GM18873 (cell line): ENCODE results near the gene GAL3ST1.
"Not testable (repeated sequence)": the region's sequence is repeated elsewhere in the genome, so short reads cannot be mapped to it uniquely, and the experiment has no call there.

Experiments used
- ATAC-seq: cut with Tn5 transposase; IDR thresholded peaks from one replicate; pipeline ENCODE4 v1.9.1; 2021; ENCODE audit warnings: mild to moderate bottlenecking, moderate library complexity, moderate number of reproducible peaks; ENCODE audit not compliant: unreplicated experiment, low FRiP score

GAL3ST1 gene

DNA sequence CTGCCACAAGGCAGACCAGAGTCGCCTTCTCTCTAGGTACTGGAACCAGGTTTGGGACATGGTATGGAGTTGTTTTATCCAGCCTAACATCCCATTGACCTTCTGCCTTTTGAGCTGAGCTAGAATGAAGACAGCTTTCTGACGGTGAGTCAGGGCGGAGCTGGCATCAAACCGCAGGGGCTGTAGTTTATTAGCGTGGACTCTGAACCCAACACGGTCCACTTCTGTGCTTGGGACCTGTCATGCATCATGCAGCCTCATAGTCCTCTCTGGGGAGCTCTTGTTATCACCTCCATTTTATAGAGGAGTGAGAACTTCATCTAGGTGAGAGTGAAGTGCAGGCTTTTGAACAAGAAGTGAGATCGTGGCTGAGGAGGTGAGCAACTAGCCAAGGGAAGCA is 8.3 kb downstream of the GAL3ST1 start:
- no peak for ATAC-seq

GRCh38 chr22:30565341-30565740 is 9.1 kb downstream of the GAL3ST1 start:
- no peak for ATAC-seq

GRCh38 chr22:30564761-30565119 is 9.7 kb downstream of the GAL3ST1 start:
- no peak for ATAC-seq

DNA sequence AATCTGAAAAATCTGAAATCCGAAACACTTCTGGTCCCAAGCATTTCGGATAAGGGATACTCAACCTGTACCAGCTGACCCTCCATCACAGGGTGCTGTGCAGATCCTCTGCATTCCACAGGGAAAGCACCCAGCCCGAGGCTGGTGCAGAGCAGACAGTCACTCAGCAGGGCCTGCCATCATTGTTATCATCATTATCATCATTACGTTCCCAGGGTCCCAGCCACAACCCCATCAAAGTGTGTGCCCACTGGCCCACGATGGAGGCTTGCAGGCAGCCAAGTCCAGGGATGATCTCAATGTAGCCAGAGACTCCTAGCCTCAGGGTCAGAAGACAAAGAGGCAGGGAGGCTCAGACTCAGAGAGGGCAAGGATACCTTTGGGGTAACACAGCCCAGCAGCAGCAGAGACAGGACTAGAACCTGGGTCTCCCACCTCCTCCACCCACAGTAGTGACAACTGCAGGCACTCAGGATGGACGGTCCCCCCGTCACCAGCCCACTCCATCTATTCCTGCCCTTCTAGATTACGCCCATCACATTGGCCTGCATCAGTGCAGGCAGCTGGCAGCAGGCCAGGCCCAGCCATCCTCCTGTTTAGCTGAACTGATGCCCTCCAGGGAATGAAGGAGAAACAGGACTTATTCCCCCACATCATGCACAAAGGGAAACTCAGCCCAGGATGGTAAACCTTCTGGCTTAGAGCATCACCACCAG is 10.3 kb downstream of the GAL3ST1 start:
- ATAC-seq: no peak

DNA sequence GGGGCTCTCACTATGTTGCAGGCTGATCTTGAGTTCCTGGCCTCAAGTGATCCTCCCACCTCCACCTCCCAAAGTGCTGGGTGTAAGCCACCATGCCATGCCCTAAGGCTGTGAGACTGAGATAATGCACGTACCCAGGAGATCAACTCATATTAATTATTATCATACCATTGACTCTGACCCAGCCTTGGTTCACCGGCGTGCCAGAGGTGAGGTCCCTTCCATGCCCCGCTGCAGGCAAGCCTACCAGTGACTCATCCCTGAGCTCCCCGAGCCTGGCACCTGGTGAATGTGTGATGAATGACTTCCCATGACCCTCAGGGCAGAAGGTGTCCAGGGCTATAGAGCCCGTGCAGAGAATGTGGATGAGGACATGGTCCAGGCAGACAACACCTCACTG is 12.1 kb downstream of the GAL3ST1 start:
- ATAC-seq: no peak

GRCh38 chr22:30561402-30562189 is 12.9 kb downstream of the GAL3ST1 start:
- no peak for ATAC-seq

DNA sequence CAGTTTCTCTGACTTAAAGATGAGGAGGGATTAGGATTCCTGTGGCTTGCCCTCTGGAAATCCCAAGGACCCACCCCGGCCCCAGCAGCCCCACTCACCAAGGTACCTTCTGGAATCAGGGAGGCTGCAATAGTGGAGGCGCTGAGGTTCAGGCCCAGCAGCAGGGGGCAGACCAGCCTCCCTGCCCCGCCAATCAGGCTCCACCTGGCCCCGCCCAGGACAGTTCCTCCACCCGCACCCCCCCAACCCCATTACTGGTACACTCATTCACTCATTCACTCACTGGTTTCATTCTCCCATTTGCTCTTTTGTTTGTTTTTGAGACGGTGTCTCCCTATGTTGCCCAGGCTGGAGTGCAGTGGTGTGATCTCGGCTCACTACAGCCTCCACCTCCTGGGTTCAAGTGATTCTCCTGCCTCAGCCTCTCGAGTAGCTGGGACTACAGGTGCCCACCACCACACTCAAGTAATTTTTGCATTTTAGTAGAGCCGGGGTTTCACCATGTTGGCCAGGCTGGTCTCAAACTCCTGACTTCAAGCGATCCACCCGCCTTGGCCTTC is 13.7 kb downstream of the GAL3ST1 start:
- not testable (repeated sequence) for ATAC-seq

DNA sequence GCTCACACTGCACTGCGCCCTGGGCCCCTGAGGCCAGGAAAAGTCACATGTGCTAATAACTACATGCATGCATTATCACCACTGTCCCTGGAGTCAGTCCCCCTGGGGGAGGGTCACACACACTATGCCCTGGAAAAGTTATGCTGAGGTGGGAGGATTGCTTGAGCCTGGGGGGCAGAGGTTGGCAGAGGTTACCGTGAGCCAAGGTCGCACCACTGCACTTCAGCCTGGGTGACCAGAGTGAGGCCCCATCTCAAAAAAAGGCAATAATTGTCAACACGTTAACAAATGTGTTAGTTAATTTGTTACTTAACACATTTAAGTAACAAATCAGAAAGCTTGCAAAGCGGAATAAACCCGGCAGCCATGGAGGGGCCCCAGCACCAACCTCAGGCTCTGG is 14.6 kb downstream of the GAL3ST1 start:
- no peak for ATAC-seq

DNA sequence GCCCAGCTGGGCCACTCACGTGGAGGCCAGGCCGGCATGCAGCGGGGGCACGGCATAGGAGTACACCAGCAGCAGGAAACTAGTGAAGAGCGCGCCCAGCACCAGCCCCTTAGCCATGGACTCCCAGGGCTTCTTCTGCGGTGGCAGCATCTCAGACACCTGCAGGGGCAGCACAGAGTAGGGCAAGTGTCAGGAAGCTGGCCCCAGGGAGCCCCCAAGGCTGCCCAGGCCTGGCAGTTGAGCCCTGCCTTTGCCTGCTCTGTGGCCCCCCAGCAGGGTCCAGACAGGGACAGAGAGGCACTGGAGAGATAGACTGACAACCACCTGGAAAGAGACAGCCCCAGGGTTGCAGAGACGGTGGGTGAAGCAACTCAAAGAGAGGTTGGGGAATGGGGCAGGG is 17.2 kb downstream of the GAL3ST1 start:
- no peak for ATAC-seq

DNA sequence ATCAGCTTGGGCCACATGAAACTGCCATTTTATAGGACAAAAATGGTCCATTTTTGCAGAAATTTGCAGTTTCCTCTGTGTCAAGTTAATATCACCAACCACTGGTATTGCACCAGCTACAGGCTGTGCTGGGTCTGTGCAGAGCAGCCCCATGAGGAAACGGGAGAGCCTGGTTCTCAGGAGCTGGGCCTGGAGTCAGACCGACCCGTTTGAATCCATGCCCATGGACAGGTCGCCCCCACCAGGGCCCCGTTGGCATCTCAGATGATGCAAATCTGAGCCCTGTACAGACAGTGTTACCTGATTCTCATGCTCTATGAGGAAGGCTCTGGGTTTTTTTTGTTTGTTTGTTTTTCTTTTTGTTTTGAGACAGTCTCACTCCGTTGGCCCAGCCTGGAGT is 18.1 kb downstream of the GAL3ST1 start:
- ATAC-seq: no peak

DNA sequence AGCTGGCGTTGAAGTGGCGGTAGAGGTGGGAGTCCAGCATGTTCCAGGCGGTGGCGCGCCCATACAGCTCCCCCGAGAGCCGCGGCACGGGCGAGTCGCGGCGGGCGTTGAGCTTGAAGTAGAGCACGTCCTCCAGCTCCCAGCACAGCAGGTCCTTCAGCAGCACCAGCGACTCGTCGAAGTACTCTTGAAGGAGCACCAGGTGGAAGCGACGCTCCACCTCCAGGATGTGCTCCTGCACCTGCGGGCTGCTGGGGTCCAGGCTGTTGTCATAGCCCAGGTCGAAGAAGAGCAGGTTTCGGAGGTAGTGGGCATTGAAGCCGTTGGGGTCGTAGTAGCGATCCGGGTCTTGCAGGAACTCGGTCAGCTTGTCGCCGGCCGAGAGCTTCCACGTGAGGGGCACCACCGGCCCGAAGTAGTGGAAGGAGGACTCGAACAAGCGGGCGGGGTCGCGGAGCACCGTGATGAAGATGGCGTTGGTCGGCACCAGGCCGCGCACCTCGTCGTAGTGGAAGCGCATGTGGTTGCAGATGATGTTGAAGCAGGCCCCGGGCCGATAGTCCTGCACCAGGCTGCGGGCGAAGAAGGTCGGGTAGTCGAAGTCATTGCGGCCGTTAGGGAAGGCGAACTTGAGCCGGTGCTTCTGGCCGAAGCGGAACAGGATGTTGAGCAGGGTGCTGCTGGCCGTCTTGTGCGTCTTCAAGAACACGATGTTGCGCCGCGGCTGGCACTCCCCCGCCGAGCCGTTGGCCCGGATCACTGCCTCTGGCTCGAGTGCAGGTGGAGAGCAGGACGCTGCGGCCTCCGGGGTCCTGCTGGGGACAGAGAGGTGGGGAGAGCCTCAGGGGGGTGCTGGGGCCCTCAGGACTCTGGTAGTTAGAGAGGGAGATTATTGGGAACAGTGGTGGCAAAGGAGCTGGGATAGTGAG is 18.9 kb downstream of the GAL3ST1 start:
- no peak for ATAC-seq

DNA sequence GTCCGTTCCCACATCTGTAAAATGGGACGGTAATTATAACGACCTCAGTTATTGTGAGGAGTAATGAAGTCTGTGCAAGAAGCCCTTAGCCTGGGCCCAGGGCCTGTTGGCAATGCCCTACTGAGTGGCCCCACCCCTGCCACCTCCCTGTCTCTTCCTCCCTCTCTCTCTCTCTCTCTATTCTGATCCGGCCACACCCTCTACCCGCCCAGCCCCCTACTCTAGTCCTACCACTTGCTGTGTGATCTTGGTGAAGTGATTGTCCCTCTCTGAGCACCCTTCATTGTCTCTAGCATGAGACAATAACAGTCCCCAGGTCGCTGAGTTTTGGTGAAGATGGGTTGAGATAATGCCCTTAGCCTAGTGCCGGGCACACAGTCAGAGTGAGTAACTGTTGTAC is 20.5 kb downstream of the GAL3ST1 start:
- no peak for ATAC-seq

- ATAC-seq: no peak
These were observed 21.7 kb downstream of the GAL3ST1 start for GRCh38 chr22:30552719-30553118.

DNA sequence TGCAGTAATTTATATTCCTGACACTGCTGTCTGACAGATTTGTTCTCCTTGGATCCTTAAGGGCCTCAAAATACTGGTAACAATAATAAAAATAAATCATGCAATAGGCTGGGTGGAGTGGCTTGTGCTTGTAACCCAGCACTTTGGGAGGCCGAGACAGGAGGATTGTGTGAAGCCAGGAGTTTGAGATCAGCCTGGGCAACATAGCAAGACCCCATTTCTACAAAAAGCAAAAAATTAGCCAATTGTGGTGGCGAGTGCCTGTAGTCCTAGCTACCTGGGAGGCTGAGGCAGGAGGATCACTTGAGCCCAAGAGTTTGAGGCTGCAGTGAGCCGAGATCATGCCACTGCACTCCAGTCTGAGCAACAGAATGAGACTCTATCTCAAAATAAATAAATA is 22.7 kb downstream of the GAL3ST1 start:
- not testable (repeated sequence) for ATAC-seq

- no peak for ATAC-seq
These were observed 27.3 kb downstream of the GAL3ST1 start for GRCh38 chr22:30547188-30547587.

DNA sequence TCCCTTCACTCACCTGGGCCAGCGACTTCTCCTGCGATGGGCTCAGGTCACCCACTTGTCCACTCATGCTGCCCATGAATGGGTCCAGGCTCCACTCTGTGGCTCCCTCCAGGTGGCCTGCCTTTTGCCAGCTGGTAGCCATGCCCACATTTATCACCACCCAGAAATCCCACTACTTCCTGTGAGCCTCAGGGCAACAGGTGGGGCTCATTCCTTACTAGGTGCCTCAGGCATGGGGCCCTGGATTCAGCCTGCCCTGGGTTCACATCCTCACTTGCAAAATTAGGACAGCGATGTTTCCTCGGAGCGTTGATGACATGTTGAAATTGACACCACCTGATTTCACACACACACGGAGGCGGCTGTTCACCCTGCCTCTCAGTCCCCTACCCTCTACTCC is 27.8 kb downstream of the GAL3ST1 start, which contains the start of gene SEC14L6:
TSS of gene SEC14L6 (minus strand) at position 126 of the 400 bp plus-strand sequence. CDS start at position 67, 59 bp downstream.
- ATAC-seq: no peak

GRCh38 chr22:30542811-30543188 is 31.7 kb downstream of the GAL3ST1 start:
- no peak for ATAC-seq

DNA sequence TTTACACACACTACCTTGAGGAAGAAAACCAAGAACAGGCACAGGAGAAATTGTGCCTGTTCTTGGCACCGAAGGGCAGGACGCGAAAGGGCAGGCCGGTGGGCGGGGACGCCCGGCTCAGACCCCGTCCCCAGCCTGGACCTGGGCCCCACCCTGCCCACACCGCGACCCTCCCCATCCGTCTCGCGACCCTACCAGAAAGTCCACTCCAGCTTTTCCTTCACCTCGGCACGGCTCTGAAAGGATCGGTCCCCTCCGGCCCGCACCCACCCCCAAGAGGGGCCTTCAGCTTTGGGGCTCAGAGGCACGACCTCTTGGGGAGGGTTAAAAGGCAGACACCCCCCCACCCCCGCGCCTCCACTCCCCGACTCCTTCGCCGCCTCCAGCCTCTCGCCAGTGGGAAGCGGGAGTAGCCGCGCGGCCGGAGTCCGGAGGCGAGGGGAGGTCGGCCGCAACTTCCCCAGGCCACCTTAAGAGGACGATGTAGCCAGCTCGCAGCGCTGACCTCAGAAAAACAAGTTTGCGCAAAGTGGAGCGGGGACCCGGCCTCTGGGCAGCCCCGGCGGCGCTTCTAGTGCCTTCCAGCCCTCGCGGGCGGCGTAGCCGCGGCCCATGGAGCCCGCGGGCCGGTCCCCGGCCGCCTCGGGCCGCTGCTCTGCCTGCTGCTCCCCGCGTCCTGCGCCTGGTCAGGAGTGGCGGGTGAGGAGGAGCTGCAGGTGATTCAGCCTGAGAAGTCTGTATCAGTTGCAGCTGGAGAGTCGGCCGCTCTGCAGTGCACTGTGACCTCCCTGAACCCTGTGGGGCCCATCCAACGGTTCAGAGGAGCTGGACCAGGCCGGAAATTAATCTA is 32.3 kb downstream of the GAL3ST1 start:
- no peak for ATAC-seq

DNA sequence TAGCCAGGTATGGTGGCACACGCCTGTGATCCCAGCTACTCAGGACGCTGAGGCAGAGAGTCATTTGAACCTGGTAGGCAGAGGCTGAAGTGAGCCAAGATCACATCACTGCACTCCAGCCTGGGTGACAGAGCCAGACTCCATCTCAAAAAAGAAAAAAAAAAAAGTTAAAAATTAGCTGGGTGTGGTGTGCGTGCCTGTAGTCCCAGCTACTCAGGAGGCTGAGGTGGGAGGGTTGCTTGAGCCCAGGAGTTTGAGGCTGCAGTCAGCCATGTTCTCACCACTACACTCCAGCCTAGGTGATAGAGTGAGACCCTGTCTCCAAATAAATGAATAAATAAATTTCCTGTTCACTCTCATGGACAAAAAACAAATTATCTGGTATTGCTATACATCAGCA is 33.0 kb downstream of the GAL3ST1 start:
- ATAC-seq: not testable (repeated sequence)

DNA sequence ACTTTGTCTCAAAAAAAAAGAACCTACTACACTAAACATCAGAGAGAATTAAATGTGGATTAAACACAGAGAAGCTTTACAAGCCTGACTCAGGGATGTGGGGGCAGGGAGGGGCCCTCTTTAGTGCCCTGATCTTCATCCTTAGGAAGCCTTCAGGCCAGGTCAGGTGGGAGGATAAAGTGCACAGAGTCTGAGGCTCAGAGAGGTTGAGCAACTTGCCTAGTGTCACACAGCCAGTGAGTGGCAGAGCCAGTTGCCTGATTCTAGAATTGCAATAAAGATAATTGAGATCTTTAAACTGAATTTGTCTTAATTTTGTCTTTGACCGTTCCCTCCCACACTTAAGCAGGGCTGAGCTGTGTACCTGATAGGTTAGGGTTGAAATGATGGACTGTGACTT is 35.1 kb downstream of the GAL3ST1 start:
- no peak for ATAC-seq
